CD4-positive, alpha-beta T cell treated with Interleukin-10 for 1 hour (primary cell): ENCODE results near the gene CDC42SE2.
"Not testable (repeated sequence)": the region's sequence is repeated elsewhere in the genome, so short reads cannot be mapped to it uniquely, and the experiment has no call there.

Experiments
- DNase-seq: peaks from one replicate; pipeline ENCODE4 v3.0.0-alpha.2; 2020

The CDC42SE2 gene

DNA sequence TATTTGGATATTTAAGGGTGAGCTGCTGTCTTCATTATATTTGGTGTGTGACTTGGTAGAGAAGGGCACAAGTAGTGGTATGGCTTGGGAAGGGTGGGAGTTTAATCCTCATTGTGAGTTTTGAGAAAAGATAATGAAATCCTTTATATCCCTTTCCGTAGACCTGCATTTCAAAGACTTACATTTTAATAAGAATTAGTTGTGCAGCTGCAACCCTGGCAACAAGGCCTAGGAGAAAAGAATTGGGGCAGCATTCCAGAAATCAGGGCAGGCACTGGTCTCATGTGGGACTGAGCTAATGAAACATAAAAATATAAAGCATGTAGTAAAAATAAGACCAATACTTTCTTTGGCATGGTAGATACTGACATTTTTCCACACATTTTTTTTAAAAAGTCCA is 60.5 kb downstream of the CDC42SE2 start:
- DNase-seq: no peak

- no peak for DNase-seq
These were observed 64.9 kb downstream of the CDC42SE2 start for GRCh38 chr5:131328536-131329285.

DNA sequence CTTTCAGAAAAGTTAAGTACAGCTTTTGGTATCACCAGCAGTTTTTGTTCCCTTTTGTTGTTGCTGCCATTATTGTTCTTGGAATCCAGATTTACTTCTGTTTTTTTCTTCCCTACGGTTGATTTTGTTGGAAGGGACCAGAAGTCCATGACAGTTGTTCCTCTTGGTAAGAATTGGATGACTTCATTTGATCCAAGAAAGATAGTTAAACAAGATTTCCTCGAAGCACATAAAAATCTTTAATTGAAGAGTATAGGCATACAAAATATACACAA is 65.4 kb downstream of the CDC42SE2 start:
- no peak for DNase-seq

- no peak for DNase-seq
These were observed 66.2 kb downstream of the CDC42SE2 start for GRCh38 chr5:131330031-131330430.

DNA sequence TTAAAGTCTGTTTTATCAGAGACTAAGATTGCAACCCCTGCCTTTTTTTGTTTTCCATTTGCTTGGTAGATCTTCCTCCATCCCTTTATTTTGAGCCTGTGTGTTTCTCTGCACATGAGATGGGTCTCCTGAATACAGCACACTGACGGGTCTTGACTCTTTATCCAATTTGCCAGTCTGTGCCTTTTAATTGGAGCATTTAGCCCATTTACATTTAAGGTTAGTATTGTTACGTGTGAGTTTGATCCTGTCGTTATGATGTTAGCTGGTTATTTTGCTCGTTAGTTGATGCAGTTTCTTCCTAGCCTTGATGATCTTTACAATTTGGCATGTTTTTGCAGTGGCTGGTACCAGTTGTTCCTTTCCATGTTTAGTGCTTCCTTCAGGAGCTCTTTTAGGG is 71.9 kb downstream of the CDC42SE2 start:
- DNase-seq: not testable (repeated sequence)

DNA sequence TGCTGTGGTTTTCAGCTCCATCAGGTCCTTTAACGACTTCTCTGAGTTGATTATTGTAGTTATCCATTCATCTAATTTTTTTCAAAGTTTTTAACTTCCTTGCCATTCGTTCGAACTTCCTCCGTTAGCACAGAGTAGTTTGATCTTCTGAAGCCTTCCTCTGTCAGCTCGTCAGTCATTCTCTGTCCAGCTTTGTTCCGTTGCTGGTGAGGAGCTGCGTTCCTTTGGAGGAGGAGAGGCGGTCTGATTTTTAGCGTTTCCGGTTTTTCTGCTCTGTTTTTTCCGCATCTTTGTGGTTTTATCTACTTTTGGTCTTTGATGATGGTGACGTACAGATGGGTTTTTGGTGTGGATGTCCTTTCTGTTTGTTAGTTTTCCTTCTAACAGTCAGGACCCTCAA is 72.9 kb downstream of the CDC42SE2 start:
- DNase-seq: peak; percentile 55

DNA sequence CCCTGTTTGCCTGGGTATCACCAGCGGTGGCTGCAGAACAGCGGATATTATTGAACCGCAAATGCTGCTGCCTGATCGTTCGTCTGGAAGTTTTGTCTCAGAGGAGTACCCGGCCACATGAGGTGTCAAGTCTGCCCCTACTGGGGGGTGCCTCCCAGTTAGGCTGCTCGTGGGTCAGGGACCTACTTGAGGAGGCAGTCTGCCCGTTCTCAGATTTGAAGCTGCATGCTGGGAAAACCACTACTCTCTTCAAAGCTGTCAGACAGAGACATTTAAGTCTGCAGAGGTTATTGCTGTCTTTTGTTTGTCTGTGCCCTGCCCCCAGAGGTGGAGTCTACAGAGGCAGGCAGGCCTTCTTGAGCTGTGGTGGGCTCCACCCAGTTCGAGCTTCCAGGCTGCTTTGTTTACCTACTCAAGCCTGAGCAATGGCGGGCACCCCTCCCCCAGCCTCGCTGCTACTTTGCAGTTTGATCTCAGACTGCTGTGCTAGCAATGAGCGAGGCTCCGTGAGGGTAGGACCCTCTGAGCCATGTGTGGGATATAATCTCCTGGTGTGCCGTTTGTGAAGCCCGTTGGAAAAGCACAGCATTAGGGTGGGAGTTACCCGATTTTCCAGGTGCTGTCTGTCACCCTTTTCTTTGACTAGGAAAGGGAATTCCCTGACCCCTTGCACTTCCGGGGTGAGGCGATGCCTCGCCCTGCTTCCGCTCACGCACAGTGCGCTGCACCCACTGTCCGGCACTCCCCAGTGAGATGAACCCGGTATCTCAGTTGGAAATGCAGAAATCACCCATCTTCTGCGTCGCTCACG is 73.6 kb downstream of the CDC42SE2 start:
- peak; percentile 62 for DNase-seq

DNA sequence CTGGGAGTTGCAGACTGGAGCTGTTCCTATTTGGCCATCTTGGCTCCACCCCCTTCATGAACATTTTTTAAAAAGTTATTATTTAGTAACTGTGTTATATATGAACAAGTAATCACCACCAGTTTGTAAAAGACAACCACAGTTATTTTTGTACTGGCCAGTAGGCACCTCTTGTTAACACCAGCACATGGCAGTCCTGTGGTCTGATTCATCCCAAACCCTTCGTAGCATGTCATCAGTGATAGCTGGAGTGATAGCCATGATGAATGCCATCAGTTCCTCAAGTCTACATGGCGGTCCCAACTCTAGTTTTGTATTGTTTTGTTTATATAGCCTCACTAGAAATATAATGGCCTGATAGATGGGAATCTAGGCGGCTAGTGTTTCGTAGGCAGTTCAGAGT is 74.2 kb downstream of the CDC42SE2 start:
- no peak for DNase-seq

DNA sequence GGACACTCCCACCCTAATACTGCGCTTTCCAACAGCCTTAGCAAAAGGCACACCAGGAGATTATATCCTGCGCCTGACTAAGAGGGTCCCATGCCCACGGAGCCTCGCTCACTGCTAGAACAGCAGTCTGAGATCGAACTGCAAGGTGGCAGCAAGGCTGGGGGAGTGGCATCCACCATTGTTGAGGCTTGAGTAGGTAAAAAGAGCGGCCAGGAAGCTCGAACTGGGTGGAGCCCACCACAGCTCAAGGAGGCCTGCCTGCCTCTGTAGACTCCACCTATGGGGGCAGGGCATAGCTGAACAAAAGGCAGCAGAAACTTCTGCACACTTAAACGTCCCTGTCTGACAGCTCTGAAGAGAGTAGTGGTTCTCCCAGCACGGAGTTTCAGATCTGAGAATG is 80.4 kb downstream of the CDC42SE2 start:
- DNase-seq: not testable (repeated sequence)

- DNase-seq: not testable (repeated sequence)
These were observed 82.4 kb downstream of the CDC42SE2 start for GRCh38 chr5:131346204-131346603.

- no peak for DNase-seq
These were observed 90.1 kb downstream of the CDC42SE2 start for GRCh38 chr5:131353991-131354390.

DNA sequence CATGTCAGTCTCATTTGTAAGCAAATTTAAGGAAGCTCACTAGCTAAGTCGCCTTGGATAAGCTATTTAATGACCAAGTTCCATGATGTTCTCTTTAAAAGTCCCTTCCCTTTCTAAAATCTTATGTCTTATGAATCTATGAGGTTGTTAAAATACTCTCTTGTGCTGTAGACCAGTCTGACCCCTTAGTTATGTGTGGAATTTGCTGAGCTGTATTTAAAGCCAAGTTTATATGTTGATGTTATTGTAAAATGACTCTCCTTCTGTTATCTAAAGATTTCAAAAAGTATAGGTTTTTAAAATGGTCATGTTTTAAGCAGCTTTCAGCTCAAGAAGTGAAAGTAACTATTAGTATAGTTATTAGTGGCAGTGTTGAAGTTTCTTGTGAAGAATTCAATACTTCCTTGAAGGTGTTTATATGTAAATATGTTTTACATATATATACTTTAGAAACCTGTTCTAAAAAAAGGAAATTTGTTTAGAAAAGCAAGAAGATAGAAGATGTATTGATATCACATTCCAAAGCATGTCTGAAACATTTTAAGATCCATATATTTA is 92.2 kb downstream of the CDC42SE2 start:
- DNase-seq: no peak

DNA sequence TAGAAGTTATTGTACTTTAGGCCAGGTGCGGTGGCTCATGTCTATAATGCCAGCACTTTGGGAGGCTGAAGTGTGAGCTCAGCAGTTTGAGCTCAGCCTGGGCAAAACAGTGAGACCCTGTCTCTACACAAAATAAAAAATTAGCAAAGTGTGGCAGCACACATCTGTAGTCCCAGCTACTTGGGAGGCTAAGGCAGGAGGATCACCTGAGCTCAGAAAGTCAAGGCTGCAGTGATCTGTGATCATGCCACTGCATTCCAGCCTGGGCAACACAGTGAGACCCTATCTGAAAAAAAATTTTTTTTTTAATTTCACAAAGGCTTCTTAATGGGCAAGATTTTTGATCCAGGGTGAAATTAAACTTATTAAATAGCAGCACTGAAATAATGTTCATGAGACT is 92.8 kb downstream of the CDC42SE2 start:
- no peak for DNase-seq

- peak; percentile 60 for DNase-seq
These were observed 94.1 kb downstream of the CDC42SE2 start for GRCh38 chr5:131357739-131358561.

- no peak for DNase-seq
These were observed 97.9 kb downstream of the CDC42SE2 start for GRCh38 chr5:131361677-131362315.

GRCh38 chr5:131363811-131364506 is 100.1 kb downstream of the CDC42SE2 start:
- DNase-seq: no peak

DNA sequence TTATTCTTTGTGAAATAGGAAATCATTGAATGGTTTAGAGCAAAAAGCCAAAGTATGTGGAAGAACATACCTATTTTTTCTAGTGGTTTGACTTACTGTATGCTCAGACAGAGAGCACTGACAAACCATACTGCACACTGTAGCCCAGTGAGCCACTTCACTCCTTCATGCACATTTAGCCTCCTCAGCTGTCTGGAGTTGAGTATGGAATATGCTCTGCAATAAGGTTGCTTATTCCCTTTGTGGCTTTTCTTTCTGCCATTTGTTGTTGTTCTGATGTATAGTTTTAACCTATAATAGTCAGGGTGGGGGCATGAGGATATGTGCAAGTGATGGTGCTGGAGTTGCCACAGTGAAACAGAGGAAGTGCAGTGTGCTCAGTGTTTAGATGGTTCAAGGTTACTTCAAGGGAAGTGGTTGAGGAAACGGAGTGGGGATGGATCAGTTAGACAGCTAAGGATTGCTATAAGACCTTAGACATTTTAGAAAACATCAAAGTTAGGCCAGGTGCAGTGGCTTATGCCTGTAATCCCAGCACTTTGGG is 100.7 kb downstream of the CDC42SE2 start:
- DNase-seq: peak; percentile 47

DNA sequence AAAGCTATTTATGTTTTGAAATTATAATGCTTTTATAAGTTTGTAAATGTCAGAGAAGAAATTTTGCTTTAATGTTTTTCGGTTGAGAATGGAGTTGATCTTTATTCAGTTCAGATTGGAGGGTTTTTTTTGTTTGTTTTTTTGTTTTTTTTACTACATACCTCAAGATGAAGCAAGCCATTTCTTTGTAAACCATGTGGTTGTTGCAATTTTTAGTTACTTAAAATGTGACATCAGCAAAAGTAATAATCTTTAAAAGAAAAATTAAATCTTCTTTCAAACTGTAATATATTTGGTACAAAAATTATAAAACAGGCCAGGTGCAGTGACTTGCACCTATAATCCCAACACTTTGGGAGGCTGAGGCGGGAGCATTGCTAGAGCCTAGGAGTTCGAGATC is 102.6 kb downstream of the CDC42SE2 start:
- DNase-seq: no peak

- no peak for DNase-seq
These were observed 103.5 kb downstream of the CDC42SE2 start for GRCh38 chr5:131367219-131367860.

GRCh38 chr5:131368866-131369265 is 105.0 kb downstream of the CDC42SE2 start:
- no peak for DNase-seq

DNA sequence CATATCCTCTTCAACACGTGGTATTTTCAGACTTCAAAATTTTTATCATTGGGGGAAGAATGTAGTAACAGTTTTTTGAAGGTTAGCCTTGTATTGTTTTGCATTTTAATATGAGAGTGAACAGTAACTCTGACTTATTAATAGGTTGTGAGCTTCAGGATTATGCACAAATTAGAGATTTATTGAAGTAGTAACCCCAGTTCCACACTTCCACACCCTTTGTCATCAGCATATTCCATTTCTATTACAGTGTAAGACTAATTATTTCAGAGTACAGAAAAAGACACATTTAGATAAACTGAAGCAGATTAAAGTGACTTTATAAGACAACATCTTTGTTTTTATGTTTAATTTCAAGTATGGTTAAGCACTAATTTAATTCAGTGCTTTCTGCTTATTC is 105.7 kb downstream of the CDC42SE2 start:
- DNase-seq: no peak
